ENCODE results near the gene SERPINE2. TPM values are rescaled to one million over a fixed set of nuclear protein-coding genes. Genes with fewer than 3 reads are reported as not detected.

Gene SERPINE2
- polyA plus RNA-seq, 3 donors: not detected

- Mint-ChIP-seq H3K9me3 (peaks cover 0 to 6% (median 3%) of the 10 kb centered on the region in 7 donors), H3K4me1 (peaks cover 37% of the 10 kb centered on the region), H3K4me3 (no peak overlapping the region), H3K27ac (peak overlapping the region in 1 of 7 donors; percentile 54), H3K27me3 (ENCODE audit: low read depth in 3 of 3) (peaks cover 3 to 6% (median 4%) of the 10 kb centered on the region in 3 donors), H3K36me3 (no peaks in the 10 kb centered on the region)
- Histone ChIP-seq H4K20me1 (ENCODE audit: insufficient read depth, low read length) (no peaks in the 10 kb centered on the region), H2AFZ (ENCODE audit: insufficient read depth, low read depth, low read length, poor library complexity, severe bottlenecking) (no peak overlapping the region), H3K27ac (ENCODE audit: low read depth in 1 of 2, low read length in 2 of 2) (no peak overlapping the region), H3K36me3 (replicated peaks in 1 of 2; ENCODE audit: control insufficient read depth in 1 of 2, insufficient read depth in 2 of 2, low read length in 2 of 2) (no peaks in the 10 kb centered on the region), H3K4me3 (replicated peaks in 1 of 3; ENCODE audit: low read depth in 2 of 3, low read length in 3 of 3) (no peak overlapping the region), H3K9me3 (replicated peaks in 1 of 2; ENCODE audit: control insufficient read depth in 1 of 2, insufficient read depth in 1 of 2, low read length in 2 of 2) (peaks cover 4 to 6% of the 10 kb centered on the region in 2 donors), H3K4me1 (ENCODE audit: control insufficient read depth in 1 of 2, insufficient read depth in 2 of 2, low read length in 2 of 2) (peaks cover 19 to 23% of the 10 kb centered on the region in 2 donors), H3K27me3 (ENCODE audit: control insufficient read depth in 2 of 2, insufficient read depth in 2 of 2, low read length in 2 of 2) (no peaks in the 10 kb centered on the region), H3K9ac (ENCODE audit: insufficient read depth, low read length, poor library complexity, severe bottlenecking) (no peak overlapping the region), H3K4me2 (replicated peaks; ENCODE audit: extremely low read depth, low read length, poor library complexity, severe bottlenecking) (no peak overlapping the region), H3K79me2 (ENCODE audit: insufficient read depth, low read length) (no peaks in the 10 kb centered on the region)
- WGBS (ENCODE audit: insufficient coverage): 91% methylated on average over 5 of the region's 6 CpGs
- no peak for DNase-seq
- intact Hi-C loops (cut with micrococcal nuclease): no loop called here
- no peak for TF ChIP-seq CTCF (IDR thresholded peaks at IDR 0.05)
Measured at GRCh38 chr2:224029876-224030275, 9.2 kb downstream of the SERPINE2 start.

GRCh38 chr2:224027931-224028330, 11.2 kb downstream of the SERPINE2 start:
- Mint-ChIP-seq H3K36me3 (no peaks in the 10 kb centered on the region), H3K4me3 (no peak overlapping the region), H3K27me3 (ENCODE audit: low read depth in 3 of 3) (peaks cover 2 to 4% (median 3%) of the 10 kb centered on the region in 3 donors), H3K9me3 (peaks cover 0 to 6% (median 3%) of the 10 kb centered on the region in 7 donors), H3K27ac (no peak overlapping the region), H3K4me1 (peaks cover 32% of the 10 kb centered on the region)
- Histone ChIP-seq H3K79me2 (ENCODE audit: insufficient read depth, low read length) (no peaks in the 10 kb centered on the region), H3K9ac (ENCODE audit: insufficient read depth, low read length, poor library complexity, severe bottlenecking) (no peak overlapping the region), H4K20me1 (ENCODE audit: insufficient read depth, low read length) (no peaks in the 10 kb centered on the region), H3K27me3 (ENCODE audit: control insufficient read depth in 2 of 2, insufficient read depth in 2 of 2, low read length in 2 of 2) (no peaks in the 10 kb centered on the region), H3K36me3 (replicated peaks in 1 of 2; ENCODE audit: control insufficient read depth in 1 of 2, insufficient read depth in 2 of 2, low read length in 2 of 2) (no peaks in the 10 kb centered on the region), H3K4me2 (replicated peaks; ENCODE audit: extremely low read depth, low read length, poor library complexity, severe bottlenecking) (no peak overlapping the region), H2AFZ (ENCODE audit: insufficient read depth, low read depth, low read length, poor library complexity, severe bottlenecking) (no peak overlapping the region), H3K27ac (ENCODE audit: low read depth in 1 of 2, low read length in 2 of 2) (no peak overlapping the region), H3K9me3 (replicated peaks in 1 of 2; ENCODE audit: control insufficient read depth in 1 of 2, insufficient read depth in 1 of 2, low read length in 2 of 2) (peaks cover 4 to 6% of the 10 kb centered on the region in 2 donors), H3K4me3 (replicated peaks in 1 of 3; ENCODE audit: low read depth in 2 of 3, low read length in 3 of 3) (no peak overlapping the region), H3K4me1 (ENCODE audit: control insufficient read depth in 1 of 2, insufficient read depth in 2 of 2, low read length in 2 of 2) (peaks cover 19 to 23% of the 10 kb centered on the region in 2 donors)
- DNase-seq: no peak
- intact Hi-C loops (cut with micrococcal nuclease): no loop called here
- whole genome bisulfite sequencing (ENCODE audit: insufficient coverage): 89% methylated on average over 3 of the region's 5 CpGs
- no peak for TF ChIP-seq CTCF (IDR thresholded peaks at IDR 0.05)

Data from CD14-positive monocyte (primary cell).